Activated effector memory CD4-positive, alpha-beta T cell treated with Interleukin-2 at 50 U/mL for 16 hours (primary cell): ENCODE measurements around the gene ASB1.

Experiments
- DNase-seq: peaks from one replicate; pipeline ENCODE4 v3.0.0-alpha.2; 2020

ASB1 gene

GRCh38 chr2:238426568-238427434 lies at the start of gene ASB1:
TSS of gene ASB1 (plus strand) at chr2:238426927. CDS start at chr2:238427071, 144 bp downstream.
- peak; percentile 80 for DNase-seq

GRCh38 chr2:238378230-238379095 lies 48.3 kb upstream of the ASB1 start:
- no peak for DNase-seq

GRCh38 chr2:238379096-238379810 lies 47.5 kb upstream of the ASB1 start:
- DNase-seq = no peak

GRCh38 chr2:238380336-238380735 lies 46.4 kb upstream of the ASB1 start:
- DNase-seq = no peak

GRCh38 chr2:238380785-238381184 lies 45.9 kb upstream of the ASB1 start:
- DNase-seq = no peak

GRCh38 chr2:238381341-238382115 lies 45.2 kb upstream of the ASB1 start:
- no peak for DNase-seq

- DNase-seq = no peak
Measured at GRCh38 chr2:238382381-238382781, 44.3 kb upstream of the ASB1 start.

- no peak for DNase-seq
Measured at GRCh38 chr2:238383135-238383534, 43.6 kb upstream of the ASB1 start.

- no peak for DNase-seq
Measured at GRCh38 chr2:238383743-238384380, 42.9 kb upstream of the ASB1 start.

- DNase-seq = no peak
Measured at GRCh38 chr2:238387332-238387731, 39.4 kb upstream of the ASB1 start.

- DNase-seq = no peak
Measured at GRCh38 chr2:238388794-238389193, 37.9 kb upstream of the ASB1 start.

GRCh38 chr2:238389988-238390589 lies 36.6 kb upstream of the ASB1 start:
- no peak for DNase-seq

- DNase-seq = no peak
Measured at GRCh38 chr2:238391042-238391689, 35.6 kb upstream of the ASB1 start.

GRCh38 chr2:238396663-238397062 lies 30.1 kb upstream of the ASB1 start:
- DNase-seq = no peak

GRCh38 chr2:238397356-238397755 lies 29.4 kb upstream of the ASB1 start:
- DNase-seq = no peak

- DNase-seq = no peak
Measured at GRCh38 chr2:238398577-238398976, 28.1 kb upstream of the ASB1 start.

- no peak for DNase-seq
Measured at GRCh38 chr2:238399094-238399493, 27.6 kb upstream of the ASB1 start.

GRCh38 chr2:238401551-238401950 lies 25.2 kb upstream of the ASB1 start:
- DNase-seq = no peak

GRCh38 chr2:238403632-238404405 lies 22.9 kb upstream of the ASB1 start:
- no peak for DNase-seq
